Adrenal gland (tissue), 12 donors: ENCODE data around the gene RASEF. TPM values are rescaled to one million over a fixed set of nuclear protein-coding genes. Genes with fewer than 3 reads are reported as not detected.

Experiments
- DNase-seq, 7 donors: peaks; one replicate each; pipeline ENCODE4 v3.0.0-alpha.2; 2019 to 2020
- H3K27ac ChIP-seq, 5 donors: fragments of 200-600 bp; sonication (generic) in 4 of 5; 1 replicate in 3 of 5; 2 replicates in 2 of 5; pipeline versions ENCODE4 v1.5.1 to v1.8.0; 2016 to 2020; ENCODE audit warnings: mild to moderate bottlenecking in 1 of 5
- H3K27me3 ChIP-seq: fragments of 200-600 bp; 2 replicates; pipeline ENCODE4 v1.8.0; 2021
- H3K36me3 ChIP-seq, 2 donors: fragments of 200-600 bp; replicated peaks in 1 of 2; 1 replicate in 1 of 2; 2 replicates in 1 of 2; pipeline versions ENCODE4 v1.5.1 to v1.8.0; 2018 to 2022
- H3K4me1 ChIP-seq, 2 donors: fragments of 200-600 bp; replicated peaks in 1 of 2; 1 replicate in 1 of 2; 2 replicates in 1 of 2; pipeline versions ENCODE4 v1.5.1 to v1.8.0; 2018 to 2021
- H3K4me3 ChIP-seq, 4 donors: fragments of 200-600 bp; sonication (generic) in 3 of 4; one replicate each; pipeline ENCODE4 v1.5.1; 2016 to 2018
- H3K9me3 ChIP-seq, 3 donors: fragments of 200-600 bp; sonication (generic) in 1 of 3; replicated peaks in 1 of 3; 1 replicate in 2 of 3; 2 replicates in 1 of 3; pipeline versions ENCODE4 v1.5.1 to v1.8.0; 2016 to 2021
- POLR2A ChIP-seq, 2 donors: fragments of 450-650 bp; IDR thresholded peaks; one replicate each; pipeline ENCODE4 v1.6.1; 2017; ENCODE audit warnings: antibody characterized with exemption in 2 of 2, mild to moderate bottlenecking in 2 of 2, moderate library complexity in 1 of 2
- WGBS, 4 donors: extraction: QIAGEN DNeasy Blood & Tissue Kit in 2 of 4; methylation state at CpG; one replicate each; pipeline versions ENCODE4 v1.1.5 to v1.1.7; 2013 to 2017; 5-methylcytosine and 5-hydroxymethylcytosine counted together
- intact Hi-C, 2 donors: fragments of 100-400 bp; cut with DNase I; formaldehyde crosslinking; loops; one replicate each; pipeline versions ENCODE4 v1.14.1 to v1.15.0; 2022 to 2023
- polyA plus RNA-seq, 3 donors: library from polyadenylated mRNA; stranded (reverse); fragments of 200-250 nt in 2 of 3; fragments of 350-450 nt in 1 of 3; fragmentation: Illumina TruSeq in 1 of 3; extraction: RNeasy Lipid Tissue Mini Kit (QIAGEN cat#74804) in 1 of 3; gene quantifications; one replicate each; pipeline ENCODE4 v1.2.3, GENCODE V29; 2013 to 2014
- total RNA-seq, 9 donors: library from RNA; depleted of rRNA in 4 of 9; stranded (reverse); fragments of >200 nt in 4 of 9; fragments of 120-200 nt in 1 of 9; fragmentation: NEBNext Ultra II Directional in 1 of 9; extraction: Animal tissue kit (Norgen Biotek cat#: 25700) in 1 of 9; gene quantifications; one replicate each; pipeline versions ENCODE4 v1.1.0 to v1.2.4, GENCODE V29; 2013 to 2023
- TF ChIP-seq, protein P1 (sequence below), 6 experiments: fragments of 450-650 bp in 4 of 6; fragments of 200-600 bp in 2 of 6; sonication (generic) in 1 of 6; IDR thresholded peaks; 1 replicate in 5 of 6; 2 replicates in 1 of 6; pipeline versions ENCODE4 v1.5.1 to v1.8.0; 2016 to 2021; ENCODE audit warnings: antibody characterized with exemption in 6 of 6, mild to moderate bottlenecking in 2 of 6, moderate library complexity in 1 of 6
- donor health status: healthy with polysubstance abuse.
- donor health status: Bipolar disorder and iron deficiency.
- donor health status: DM: yes; HTN: yes; CAD: no.
- donor health status: DM: no; HTN: no; CAD: no.
- donor health status: DM: no; HTN: no; CAD: no.
- donor health status: DM: yes; HTN: yes; CAD: no.

The RASEF gene
- total and polyA plus RNA-seq, 12 donors: 0.06 to 1.1 (median 0.29) TPM

DNA sequence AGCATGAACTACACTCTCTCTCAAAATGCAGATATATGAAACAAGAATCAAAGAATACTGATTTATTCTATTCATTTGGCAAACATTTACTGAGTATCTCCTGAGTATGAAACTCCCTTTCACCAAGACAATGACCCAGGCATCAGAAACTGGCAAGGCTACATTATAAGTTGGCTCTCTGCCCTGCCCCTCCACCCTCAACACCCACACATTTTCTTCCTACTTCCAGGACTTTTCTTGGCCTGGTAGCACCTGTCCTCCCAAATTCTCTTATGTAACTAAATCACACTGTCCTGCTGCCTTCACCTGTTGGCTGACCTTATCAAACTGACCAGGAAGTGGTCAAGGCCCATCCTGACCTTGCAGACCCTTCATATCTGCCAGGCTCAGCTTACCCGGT is 3.5 kb downstream of the RASEF start:
- Histone ChIP-seq H3K9me3 (no peaks in the 10 kb centered on the region), H3K27me3 (peaks cover 32% of the 10 kb centered on the region), H3K36me3 (no peaks in the 10 kb centered on the region), H3K4me1 (no peaks in the 10 kb centered on the region), H3K27ac (no peak overlapping the region), H3K4me3 (no peak overlapping the region)
- no peak for DNase-seq
- intact Hi-C loops: no loop called here
- 81 to 90% (median 87%) methylated on average over 1 of the region's 1 CpG for WGBS, 4 donors
- no peak for TF ChIP-seq POLR2A (IDR thresholded peaks at IDR 0.05)
- TF ChIP-seq, protein P1, sequence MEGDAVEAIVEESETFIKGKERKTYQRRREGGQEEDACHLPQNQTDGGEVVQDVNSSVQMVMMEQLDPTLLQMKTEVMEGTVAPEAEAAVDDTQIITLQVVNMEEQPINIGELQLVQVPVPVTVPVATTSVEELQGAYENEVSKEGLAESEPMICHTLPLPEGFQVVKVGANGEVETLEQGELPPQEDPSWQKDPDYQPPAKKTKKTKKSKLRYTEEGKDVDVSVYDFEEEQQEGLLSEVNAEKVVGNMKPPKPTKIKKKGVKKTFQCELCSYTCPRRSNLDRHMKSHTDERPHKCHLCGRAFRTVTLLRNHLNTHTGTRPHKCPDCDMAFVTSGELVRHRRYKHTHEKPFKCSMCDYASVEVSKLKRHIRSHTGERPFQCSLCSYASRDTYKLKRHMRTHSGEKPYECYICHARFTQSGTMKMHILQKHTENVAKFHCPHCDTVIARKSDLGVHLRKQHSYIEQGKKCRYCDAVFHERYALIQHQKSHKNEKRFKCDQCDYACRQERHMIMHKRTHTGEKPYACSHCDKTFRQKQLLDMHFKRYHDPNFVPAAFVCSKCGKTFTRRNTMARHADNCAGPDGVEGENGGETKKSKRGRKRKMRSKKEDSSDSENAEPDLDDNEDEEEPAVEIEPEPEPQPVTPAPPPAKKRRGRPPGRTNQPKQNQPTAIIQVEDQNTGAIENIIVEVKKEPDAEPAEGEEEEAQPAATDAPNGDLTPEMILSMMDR (IDR thresholded peaks at IDR 0.05): no peak

GRCh38 chr9:83056911-83057310 is 6.0 kb downstream of the RASEF start:
- DNase-seq: no peak
- 83 to 100% (median 92%) methylated on average over 1 of the region's 1 CpG for WGBS, 4 donors
- H3K27ac ChIP-seq: no peak overlapping the region
- TF ChIP-seq, protein P1 (IDR thresholded peaks at IDR 0.05): no peak
- no peak for TF ChIP-seq POLR2A (IDR thresholded peaks at IDR 0.05)
- peaks cover 10% of the 10 kb centered on the region for H3K27me3 ChIP-seq
- H3K9me3 ChIP-seq: no peaks in the 10 kb centered on the region
- no peaks in the 10 kb centered on the region for H3K4me1 ChIP-seq
- no peaks in the 10 kb centered on the region for H3K36me3 ChIP-seq
- no peak overlapping the region for H3K4me3 ChIP-seq
- intact Hi-C loops: no loop called here

GRCh38 chr9:83056174-83056573 is 6.8 kb downstream of the RASEF start:
- 62 to 76% (median 67%) methylated on average over 2 of the region's 2 CpGs for WGBS, 4 donors
- Histone ChIP-seq H3K27me3 (peaks cover 6% of the 10 kb centered on the region), H3K9me3 (no peaks in the 10 kb centered on the region), H3K4me3 (no peak overlapping the region), H3K36me3 (no peaks in the 10 kb centered on the region), H3K4me1 (no peaks in the 10 kb centered on the region), H3K27ac (no peak overlapping the region)
- intact Hi-C loops: no loop called here
- DNase-seq: no peak
- no peak for TF ChIP-seq POLR2A (IDR thresholded peaks at IDR 0.05)
- TF ChIP-seq, protein P1 (IDR thresholded peaks at IDR 0.05): no peak

GRCh38 chr9:83047839-83048775 is 14.8 kb downstream of the RASEF start:
- Histone ChIP-seq H3K9me3 (no peaks in the 10 kb centered on the region), H3K36me3 (no peaks in the 10 kb centered on the region), H3K27ac (no peak overlapping the region), H3K4me1 (no peaks in the 10 kb centered on the region), H3K4me3 (no peak overlapping the region), H3K27me3 (no peaks in the 10 kb centered on the region)
- 43 to 57% (median 46%) methylated on average over 11 of the region's 11 CpGs for WGBS, 4 donors
- DNase-seq: no peak
- intact Hi-C loops: no loop called here
- TF ChIP-seq, protein P1 (IDR thresholded peaks at IDR 0.05): no peak
- TF ChIP-seq POLR2A (IDR thresholded peaks at IDR 0.05): no peak
